K562 (cell line): ENCODE results near the gene DUS4L. TPM values are rescaled to one million over a fixed set of nuclear protein-coding genes. Genes with fewer than 3 reads are reported as not detected.

Source experiments
- ARNT ChIP-seq, 2 experiments: fragments of 450-650 bp; IDR thresholded peaks; 2 replicates each; pipeline ENCODE4 v1.6.1; 2016; ENCODE audit warnings: mild to moderate bottlenecking in 1 of 2
- BHLHE40 ChIP-seq: IDR thresholded peaks from 2 replicates; pipeline ENCODE4 v1.6.1; 2011; ENCODE audit warnings: low read length, improper control_type of control experiment
- CC2D1A ChIP-seq: fragments of 450-650 bp; IDR thresholded peaks from 2 replicates; pipeline ENCODE4 v1.6.1; 2017; ENCODE audit warnings: mild to moderate bottlenecking
- CTBP1 ChIP-seq: fragments of 450-650 bp; IDR thresholded peaks from 2 replicates; pipeline ENCODE4 v1.6.1; 2016; ENCODE audit warnings: borderline replicate concordance
- GTF2F1 ChIP-seq: IDR thresholded peaks from 2 replicates; pipeline ENCODE4 v1.6.1; 2011; ENCODE audit warnings: low read depth, low read length, improper control_type of control experiment
- JUN ChIP-seq, 2 experiments: sonication (generic) in 1 of 2; formaldehyde crosslinking in 1 of 2; IDR thresholded peaks; 2 replicates each; pipeline versions ENCODE4 v1.6.1 to v1.8.0; 2012 to 2022; ENCODE audit warnings: borderline replicate concordance in 2 of 2, mild to moderate bottlenecking in 2 of 2, improper control_type of control experiment in 1 of 2, low read depth in 1 of 2, low read length in 1 of 2, missing genetic modification reagents in 1 of 2
- KDM2B ChIP-seq: fragments of 250-450 bp; sonication (Bioruptor Pico); IDR thresholded peaks from 2 replicates; pipeline ENCODE4 v1.8.0; 2021; ENCODE audit warnings: mild to moderate bottlenecking, moderate library complexity
- L3MBTL2 ChIP-seq: fragments of 450-650 bp; IDR thresholded peaks from 2 replicates; pipeline ENCODE4 v1.6.1; 2016; ENCODE audit warnings: mild to moderate bottlenecking, moderate library complexity
- LEF1 ChIP-seq: fragments of 450-650 bp; IDR thresholded peaks from 2 replicates; pipeline ENCODE4 v1.6.1; 2016; ENCODE audit warnings: mild to moderate bottlenecking
- MAFF ChIP-seq: IDR thresholded peaks from 2 replicates; pipeline ENCODE4 v1.6.1; 2012; ENCODE audit warnings: low read length, improper control_type of control experiment
- MCM7 ChIP-seq, 2 experiments: fragments of 450-650 bp; IDR thresholded peaks; 2 replicates each; pipeline ENCODE4 v1.6.1; 2016 to 2018
- PHF21A ChIP-seq: fragments of 450-650 bp; IDR thresholded peaks from 2 replicates; pipeline ENCODE4 v1.6.1; 2017; ENCODE audit warnings: low read depth, borderline replicate concordance
- POLR2A ChIP-seq: fragments of 450-650 bp; conservative IDR thresholded peaks from 2 replicates; pipeline ENCODE4 v1.6.1; 2016
- RBM15 ChIP-seq: fragments of 200-400 bp; formaldehyde crosslinking; IDR thresholded peaks from 2 replicates; pipeline ENCODE4 v1.6.1; 2018; ENCODE audit warnings: mild to moderate bottlenecking, low read length, moderate library complexity; ENCODE audit not compliant: insufficient read depth
- TCF3 ChIP-seq: sonication (generic); formaldehyde crosslinking; IDR thresholded peaks from 2 replicates; pipeline ENCODE4 v1.4.0; 2020; ENCODE audit warnings: mild to moderate bottlenecking, missing genetic modification reagents
- YBX1 ChIP-seq: fragments of 450-650 bp; IDR thresholded peaks from 2 replicates; pipeline ENCODE4 v1.7.1; 2016; ENCODE audit warnings: mild to moderate bottlenecking
- ZNF347 ChIP-seq: fragments of 450-650 bp; formaldehyde crosslinking; IDR thresholded peaks from 2 replicates; pipeline ENCODE4 v1.4.0; 2020; ENCODE audit warnings: low read depth, mild to moderate bottlenecking, moderate library complexity
- ZNF436 ChIP-seq: fragments of 250-450, 450-650 bp; sonication (Bioruptor Pico); formaldehyde crosslinking; IDR thresholded peaks from 2 replicates; pipeline ENCODE4 v1.7.0; 2020; ENCODE audit warnings: mild to moderate bottlenecking
- ZSCAN29 ChIP-seq: fragments of 450-650 bp; IDR thresholded peaks from 2 replicates; pipeline ENCODE4 v1.6.1; 2017
- polyA plus RNA-seq, 8 experiments: library from polyadenylated mRNA; depleted of rRNA in 4 of 8; stranded (reverse) in 5 of 8; unstranded in 3 of 8; fragments of >200 nt; fragmentation: Nextera tagmentation in 2 of 8; fragmentation: Illumina TruSeq in 1 of 8; extraction: Ambion mirVana in 2 of 8; extraction: Trizol in 1 of 8; gene quantifications; 2 replicates each; pipeline versions ENCODE4 v1.2.1 to v1.2.3, GENCODE V29; 2011 to 2014; ENCODE audit warnings: inconsistent platforms in 1 of 8, missing spikeins in 1 of 8
- total RNA-seq, 7 experiments: library from RNA; depleted of rRNA in 6 of 7; stranded (reverse); fragments of >200 nt in 6 of 7; fragmentation: Illumina TruSeq in 2 of 7; extraction: Trizol in 2 of 7; gene quantifications; 2 replicates each; pipeline versions ENCODE4 v1.2.1 to v1.2.3, GENCODE V29; 2011 to 2021; ENCODE audit warnings: low replicate concordance in 1 of 7
- TF ChIP-seq, protein P1 (sequence below): sonication (generic); formaldehyde crosslinking; IDR thresholded peaks from 2 replicates; pipeline ENCODE4 v1.8.0; 2022; ENCODE audit warnings: missing genetic modification reagents, mild to moderate bottlenecking, borderline replicate concordance
- TF ChIP-seq, protein P2 (sequence below): fragments of 450-650 bp; formaldehyde crosslinking; conservative IDR thresholded peaks from 2 replicates; pipeline ENCODE4 v1.4.0; 2022; ENCODE audit warnings: mild to moderate bottlenecking, missing genetic modification characterization
- TF ChIP-seq, protein P3 (sequence below): sonication (generic); formaldehyde crosslinking; IDR thresholded peaks from 2 replicates; pipeline ENCODE4 v1.8.0; 2022; ENCODE audit warnings: mild to moderate bottlenecking, low read depth, missing genetic modification reagents
- TF ChIP-seq, protein P4 (sequence below): fragments of 150-350 bp; conservative IDR thresholded peaks from 2 replicates; pipeline ENCODE4 v1.6.1; 2014; ENCODE audit warnings: low read length

The DUS4L gene
- total and polyA plus RNA-seq, 9 of the 15 experiments (the other 6 are each of a cell fraction or from before 2014, with no cell fraction given): 12.2 to 33.6 (median 28.6) TPM

DNA sequence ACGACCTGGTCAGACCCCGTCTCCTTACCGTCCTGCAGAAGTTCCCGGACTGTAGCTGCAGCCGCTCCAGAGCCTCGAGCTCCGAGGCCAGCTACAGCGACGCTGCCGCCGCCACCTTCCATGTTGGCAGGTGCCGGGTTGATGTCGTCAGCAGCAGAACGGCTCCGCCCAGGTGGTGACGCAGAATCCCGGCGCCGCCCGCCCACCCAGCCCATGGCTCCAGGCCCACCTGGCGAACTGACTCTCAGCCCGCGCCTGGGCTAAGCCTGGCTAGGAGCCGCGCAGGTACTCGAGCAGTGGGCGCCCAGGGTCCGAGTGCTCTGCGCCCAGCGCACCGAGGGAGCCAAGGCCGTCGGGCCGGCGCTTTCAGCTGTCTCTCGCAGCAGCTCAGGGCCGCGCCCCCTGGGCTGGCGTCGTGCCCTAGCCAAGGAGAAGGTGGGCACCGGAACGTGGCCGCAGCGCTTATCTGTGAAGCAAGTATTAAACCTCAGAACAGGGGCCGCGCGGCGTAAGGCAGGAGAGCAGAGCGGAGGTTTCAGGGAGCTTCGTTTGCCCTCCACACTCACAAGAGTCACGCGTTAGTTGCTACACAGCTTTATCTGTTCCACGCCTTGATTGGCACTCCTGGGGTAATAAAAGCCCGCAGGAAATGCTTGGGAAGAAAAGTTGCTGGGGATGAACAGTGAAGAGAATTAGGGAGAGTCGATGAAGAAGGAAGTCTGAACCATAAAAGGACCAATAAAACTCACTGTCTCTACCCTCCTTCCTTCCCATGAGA, at the start of gene DUS4L, which contains the start of gene COG5 (continued):
- TF ChIP-seq RBM15 (no peak), LEF1 (peak; percentile 19; the same call in 1 of the 2 replicates), MAFF (no peak), GTF2F1 (peak; percentile 42; the same call in 1 of the 2 replicates), YBX1 (no peak), L3MBTL2 (peak; percentile 81), JUN (IDR thresholded peaks at IDR 0.05; ENCODE audit: borderline replicate concordance, low read depth, low read length) (peak; percentile 57; the same call in 1 of the 2 replicates), JUN (CRISPR knock-in tag; IDR thresholded peaks at IDR 0.05; ENCODE audit: borderline replicate concordance) (no peak), MCM7 (IDR thresholded peaks at IDR 0.05) (no peak), ZNF436 (CRISPR knock-in tag) (no peak), TCF3 (peak; percentile 38; the same call in 1 of the 2 replicates), ZNF347 (CRISPR knock-in tag) (no peak), PHF21A (no peak), CC2D1A (no peak; the same call in 1 of the 2 replicates), KDM2B (CRISPR knock-in tag) (no peak), CTBP1 (peak; percentile 31; the same call in 1 of the 2 replicates), POLR2A (peak; percentile 94), BHLHE40 (peak; percentile 87), ARNT (IDR thresholded peaks at IDR 0.05) (no peak), ZSCAN29 (no peak)
- TF ChIP-seq, protein P1, sequence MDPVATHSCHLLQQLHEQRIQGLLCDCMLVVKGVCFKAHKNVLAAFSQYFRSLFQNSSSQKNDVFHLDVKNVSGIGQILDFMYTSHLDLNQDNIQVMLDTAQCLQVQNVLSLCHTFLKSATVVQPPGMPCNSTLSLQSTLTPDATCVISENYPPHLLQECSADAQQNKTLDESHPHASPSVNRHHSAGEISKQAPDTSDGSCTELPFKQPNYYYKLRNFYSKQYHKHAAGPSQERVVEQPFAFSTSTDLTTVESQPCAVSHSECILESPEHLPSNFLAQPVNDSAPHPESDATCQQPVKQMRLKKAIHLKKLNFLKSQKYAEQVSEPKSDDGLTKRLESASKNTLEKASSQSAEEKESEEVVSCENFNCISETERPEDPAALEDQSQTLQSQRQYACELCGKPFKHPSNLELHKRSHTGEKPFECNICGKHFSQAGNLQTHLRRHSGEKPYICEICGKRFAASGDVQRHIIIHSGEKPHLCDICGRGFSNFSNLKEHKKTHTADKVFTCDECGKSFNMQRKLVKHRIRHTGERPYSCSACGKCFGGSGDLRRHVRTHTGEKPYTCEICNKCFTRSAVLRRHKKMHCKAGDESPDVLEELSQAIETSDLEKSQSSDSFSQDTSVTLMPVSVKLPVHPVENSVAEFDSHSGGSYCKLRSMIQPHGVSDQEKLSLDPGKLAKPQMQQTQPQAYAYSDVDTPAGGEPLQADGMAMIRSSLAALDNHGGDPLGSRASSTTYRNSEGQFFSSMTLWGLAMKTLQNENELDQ: no peak
- TF ChIP-seq, protein P2, sequence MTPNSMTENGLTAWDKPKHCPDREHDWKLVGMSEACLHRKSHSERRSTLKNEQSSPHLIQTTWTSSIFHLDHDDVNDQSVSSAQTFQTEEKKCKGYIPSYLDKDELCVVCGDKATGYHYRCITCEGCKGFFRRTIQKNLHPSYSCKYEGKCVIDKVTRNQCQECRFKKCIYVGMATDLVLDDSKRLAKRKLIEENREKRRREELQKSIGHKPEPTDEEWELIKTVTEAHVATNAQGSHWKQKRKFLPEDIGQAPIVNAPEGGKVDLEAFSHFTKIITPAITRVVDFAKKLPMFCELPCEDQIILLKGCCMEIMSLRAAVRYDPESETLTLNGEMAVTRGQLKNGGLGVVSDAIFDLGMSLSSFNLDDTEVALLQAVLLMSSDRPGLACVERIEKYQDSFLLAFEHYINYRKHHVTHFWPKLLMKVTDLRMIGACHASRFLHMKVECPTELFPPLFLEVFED (CRISPR knock-in tag): no peak
- TF ChIP-seq, protein P3, sequence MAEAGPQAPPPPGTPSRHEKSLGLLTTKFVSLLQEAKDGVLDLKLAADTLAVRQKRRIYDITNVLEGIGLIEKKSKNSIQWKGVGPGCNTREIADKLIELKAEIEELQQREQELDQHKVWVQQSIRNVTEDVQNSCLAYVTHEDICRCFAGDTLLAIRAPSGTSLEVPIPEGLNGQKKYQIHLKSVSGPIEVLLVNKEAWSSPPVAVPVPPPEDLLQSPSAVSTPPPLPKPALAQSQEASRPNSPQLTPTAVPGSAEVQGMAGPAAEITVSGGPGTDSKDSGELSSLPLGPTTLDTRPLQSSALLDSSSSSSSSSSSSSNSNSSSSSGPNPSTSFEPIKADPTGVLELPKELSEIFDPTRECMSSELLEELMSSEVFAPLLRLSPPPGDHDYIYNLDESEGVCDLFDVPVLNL (CRISPR knock-in tag): peak; percentile 37; the same call in 1 of the 2 replicates
- TF ChIP-seq, protein P4, sequence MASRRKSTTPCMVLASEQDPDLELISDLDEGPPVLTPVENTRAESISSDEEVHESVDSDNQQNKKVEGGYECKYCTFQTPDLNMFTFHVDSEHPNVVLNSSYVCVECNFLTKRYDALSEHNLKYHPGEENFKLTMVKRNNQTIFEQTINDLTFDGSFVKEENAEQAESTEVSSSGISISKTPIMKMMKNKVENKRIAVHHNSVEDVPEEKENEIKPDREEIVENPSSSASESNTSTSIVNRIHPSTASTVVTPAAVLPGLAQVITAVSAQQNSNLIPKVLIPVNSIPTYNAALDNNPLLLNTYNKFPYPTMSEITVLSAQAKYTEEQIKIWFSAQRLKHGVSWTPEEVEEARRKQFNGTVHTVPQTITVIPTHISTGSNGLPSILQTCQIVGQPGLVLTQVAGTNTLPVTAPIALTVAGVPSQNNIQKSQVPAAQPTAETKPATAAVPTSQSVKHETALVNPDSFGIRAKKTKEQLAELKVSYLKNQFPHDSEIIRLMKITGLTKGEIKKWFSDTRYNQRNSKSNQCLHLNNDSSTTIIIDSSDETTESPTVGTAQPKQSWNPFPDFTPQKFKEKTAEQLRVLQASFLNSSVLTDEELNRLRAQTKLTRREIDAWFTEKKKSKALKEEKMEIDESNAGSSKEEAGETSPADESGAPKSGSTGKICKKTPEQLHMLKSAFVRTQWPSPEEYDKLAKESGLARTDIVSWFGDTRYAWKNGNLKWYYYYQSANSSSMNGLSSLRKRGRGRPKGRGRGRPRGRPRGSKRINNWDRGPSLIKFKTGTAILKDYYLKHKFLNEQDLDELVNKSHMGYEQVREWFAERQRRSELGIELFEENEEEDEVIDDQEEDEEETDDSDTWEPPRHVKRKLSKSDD: no peak
